Lower leg skin (tissue), 3 donors: Measurements from ENCODE around the gene ARRB2.

Source experiments
- CTCF ChIP-seq, 3 donors: fragments of 450-650 bp; IDR thresholded peaks; one replicate each; pipeline ENCODE4 v1.5.1; 2016; ENCODE audit warnings: antibody characterized with exemption in 3 of 3, mild to moderate bottlenecking in 3 of 3, moderate library complexity in 2 of 3
- POLR2A ChIP-seq, 2 donors: fragments of 450-650 bp; IDR thresholded peaks; one replicate each; pipeline ENCODE4 v1.6.1; 2016 to 2017; ENCODE audit warnings: antibody characterized with exemption in 2 of 2, mild to moderate bottlenecking in 1 of 2, moderate library complexity in 1 of 2

- TF ChIP-seq CTCF (IDR thresholded peaks at IDR 0.05) (no peak), POLR2A (IDR thresholded peaks at IDR 0.05) (no peak)
Measured at GRCh38 chr17:4710693-4711634, 532 bp downstream of the ARRB2 start.
